IPS-NIHi11 (cell line): ENCODE measurements around the gene TCEA3.
"Not testable (repeated sequence)": the region's sequence is repeated elsewhere in the genome, so short reads cannot be mapped to it uniquely, and the experiment has no call there.

ENCODE experiments used
- DNase-seq: peaks from one replicate; pipeline ENCODE4 v3.0.0; 2012; ENCODE audit warnings: mixed read lengths, low spot score

Gene TCEA3

DNA sequence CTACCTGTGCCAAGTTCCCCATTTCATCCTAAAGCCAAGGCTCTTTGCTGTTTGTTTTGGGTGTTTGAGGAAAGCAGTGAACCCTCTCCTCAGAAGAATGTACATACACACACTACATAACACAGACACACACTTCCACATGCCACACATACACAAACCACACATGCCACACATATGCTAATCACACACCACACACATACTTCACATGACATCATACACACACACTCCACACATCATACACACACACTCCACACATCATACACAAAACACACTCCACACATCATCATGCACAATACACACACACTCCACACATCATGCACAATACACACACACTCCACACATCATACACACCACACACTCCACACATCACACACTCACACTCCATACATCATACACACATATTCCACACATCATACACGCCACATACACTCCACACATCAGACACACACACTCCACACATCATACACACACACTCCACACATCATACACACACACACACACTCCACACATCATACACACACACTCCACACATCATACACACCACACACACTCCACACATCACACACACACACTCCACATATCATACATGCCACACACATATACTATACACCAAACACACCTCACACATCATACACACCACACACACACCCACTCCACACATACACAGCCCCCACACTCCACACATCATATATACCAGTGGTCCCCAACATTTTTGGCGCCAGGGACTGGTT, 32.3 kb downstream of the TCEA3 start:
- no peak for DNase-seq

DNA sequence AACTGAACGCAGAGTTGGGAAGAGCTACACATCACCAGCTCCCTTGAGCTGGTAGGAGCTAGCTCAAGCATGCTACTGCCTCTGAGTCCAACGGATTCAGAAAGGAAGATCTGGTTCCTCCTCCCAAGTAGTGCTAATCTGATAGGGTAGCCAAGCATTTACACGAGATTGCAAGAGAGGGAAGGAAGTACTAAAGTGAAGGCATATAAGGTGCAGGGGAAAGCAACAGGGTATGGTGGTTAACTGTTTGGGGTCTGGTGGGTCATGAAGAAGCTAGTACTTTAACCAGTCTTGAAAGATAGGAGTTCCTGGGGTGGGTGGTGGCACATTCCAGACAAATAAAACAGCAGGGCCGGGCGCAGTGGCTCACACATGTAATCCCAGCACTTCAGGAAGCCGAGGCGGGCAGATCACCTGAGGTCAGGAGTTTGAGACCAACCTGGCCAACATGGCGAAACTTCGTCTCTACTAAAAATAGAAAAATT, 34.7 kb downstream of the TCEA3 start:
- no peak for DNase-seq

- no peak for DNase-seq
Measured at GRCh38 chr1:23387494-23387893, 37.1 kb downstream of the TCEA3 start.

- no peak for DNase-seq
Measured at GRCh38 chr1:23385119-23385621, 39.4 kb downstream of the TCEA3 start.

- no peak for DNase-seq
Measured at GRCh38 chr1:23384312-23385058, 40.1 kb downstream of the TCEA3 start.

- DNase-seq, result no peak
Measured at GRCh38 chr1:23383577-23384311, 40.8 kb downstream of the TCEA3 start.

GRCh38 chr1:23381233-23381885, 43.2 kb downstream of the TCEA3 start:
- DNase-seq, result no peak

DNA sequence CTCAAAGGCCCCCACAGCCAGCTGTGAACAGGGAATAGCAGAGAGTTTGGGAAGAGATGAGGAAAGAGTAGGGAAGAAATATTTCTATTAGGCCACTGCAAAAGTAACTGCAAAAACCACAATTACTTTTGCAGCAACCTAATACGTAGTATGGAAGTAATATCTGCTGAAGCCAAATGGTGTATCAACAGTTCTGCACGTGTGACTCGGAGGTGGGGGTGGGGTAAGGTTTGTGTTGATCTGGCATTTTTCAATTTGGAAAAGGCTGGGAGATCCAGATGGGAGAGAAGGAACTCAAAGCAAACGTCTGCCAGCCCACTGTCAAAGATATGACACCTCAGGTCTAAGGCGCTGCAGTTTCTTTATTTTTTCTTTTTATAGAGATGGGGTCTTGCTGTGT, 43.8 kb downstream of the TCEA3 start:
- DNase-seq, result no peak

GRCh38 chr1:23380236-23380635, 44.3 kb downstream of the TCEA3 start:
- DNase-seq, result not testable (repeated sequence)

DNA sequence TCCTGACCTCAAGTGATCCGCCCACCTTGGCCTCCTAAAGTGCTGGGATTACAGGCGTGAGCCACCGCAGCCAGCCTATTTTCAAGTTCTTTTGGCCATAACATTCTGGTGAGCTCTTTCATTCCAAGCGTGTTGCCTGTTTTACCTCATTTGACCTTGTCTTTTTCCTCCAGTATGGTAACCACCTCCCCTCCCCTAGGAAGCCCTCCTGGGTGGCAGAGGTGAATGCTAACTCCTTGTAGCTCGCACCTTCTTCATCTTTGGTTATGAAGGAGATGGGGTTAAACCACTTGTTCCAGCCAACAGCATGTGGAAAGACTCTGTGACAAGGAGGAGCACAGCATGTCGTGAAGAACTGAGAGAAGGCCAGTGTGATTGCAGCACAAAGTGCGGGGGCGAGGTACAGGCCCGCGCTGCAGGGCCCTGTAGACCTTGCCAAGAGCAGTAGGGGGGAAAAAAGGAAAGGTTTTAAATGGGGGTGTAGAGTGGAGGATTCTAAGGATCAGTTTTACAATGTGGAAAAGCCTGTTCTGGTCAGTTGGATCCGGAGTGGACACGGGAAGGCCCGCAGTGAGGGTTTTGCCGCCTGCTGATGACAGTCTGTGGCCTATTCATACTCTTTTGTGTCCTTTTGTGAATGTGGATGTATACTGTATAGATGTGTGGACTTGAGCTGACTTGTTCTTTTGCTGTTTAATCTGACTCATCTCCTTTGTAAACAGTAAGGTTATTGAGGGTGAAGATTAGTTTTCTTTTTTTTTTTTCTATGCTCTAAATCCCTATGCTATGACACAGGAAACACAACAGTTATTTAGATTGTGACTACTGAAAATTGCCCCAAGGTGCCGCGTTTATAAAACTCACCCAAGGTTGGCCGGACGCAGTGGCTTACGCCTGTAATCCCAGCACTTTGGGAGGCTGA, 47.4 kb downstream of the TCEA3 start:
- peak; percentile 39 for DNase-seq

DNA sequence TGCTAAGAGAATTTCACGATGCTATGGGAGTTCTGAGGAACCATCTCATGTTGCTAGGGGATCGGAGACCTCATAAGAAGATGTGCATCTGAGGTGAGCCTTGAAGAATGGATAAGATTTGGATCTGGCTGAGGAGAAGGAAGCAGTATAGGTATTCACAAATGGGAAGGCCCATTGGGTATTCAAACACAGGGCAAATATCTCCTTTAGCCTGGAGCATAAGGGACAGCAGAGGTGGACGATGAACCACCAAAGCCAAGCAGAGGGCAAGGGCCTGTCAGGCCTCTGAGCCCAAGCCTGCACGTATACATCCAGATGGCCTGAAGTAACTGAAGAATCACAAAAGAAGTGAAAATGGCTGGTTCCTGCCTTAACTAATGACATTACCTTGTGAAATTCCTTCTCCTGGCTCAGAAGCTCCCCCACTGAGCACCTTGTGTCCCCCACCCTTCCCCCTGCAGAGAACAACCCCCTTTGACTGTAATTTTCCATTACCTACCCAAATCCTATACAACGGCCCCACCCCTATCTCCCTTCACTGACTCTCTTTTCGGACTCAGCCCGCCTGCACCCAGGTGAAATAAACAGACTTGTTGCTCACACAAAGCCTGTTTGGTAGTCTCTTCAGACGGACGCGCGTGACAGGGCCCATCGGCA, 50.3 kb downstream of the TCEA3 start:
- DNase-seq, result not testable (repeated sequence)

- DNase-seq, result no peak
Measured at GRCh38 chr1:23371987-23372880, 52.3 kb downstream of the TCEA3 start.

GRCh38 chr1:23370709-23371584, 53.6 kb downstream of the TCEA3 start:
- DNase-seq, result peak; percentile 78

DNA sequence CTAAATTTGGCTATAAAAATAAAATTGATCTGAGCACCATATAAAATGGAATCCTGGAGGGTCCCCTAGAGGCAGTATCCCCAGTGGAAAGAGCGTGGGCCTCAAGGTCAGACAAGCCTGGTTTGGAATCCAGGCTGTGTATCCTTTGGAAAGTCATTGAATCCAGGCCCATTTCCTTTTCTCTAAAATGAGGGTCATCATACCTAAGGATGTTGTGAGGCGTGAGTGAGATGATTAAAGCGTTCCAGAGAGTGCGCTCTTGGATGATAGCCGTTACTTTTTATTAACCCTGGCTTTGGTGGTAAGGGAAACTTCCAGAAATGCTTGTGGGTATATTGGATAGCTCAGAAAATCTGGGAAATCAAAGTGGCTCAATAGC, 54.2 kb downstream of the TCEA3 start:
- DNase-seq, result no peak

GRCh38 chr1:23369335-23370013, 55.1 kb downstream of the TCEA3 start, which contains the start of gene ZNF436:
TSS of gene ZNF436 (minus strand) at chr1:23369836. CDS start at chr1:23368005, 1,831 bp downstream.
- no peak for DNase-seq

- peak; percentile 86 for DNase-seq
Measured at GRCh38 chr1:23368562-23369334, 55.8 kb downstream of the TCEA3 start.
